Activated naive CD4-positive, alpha-beta T cell (primary cell): ENCODE data around the gene TNNT1.

Source experiments
- DNase-seq, 4 experiments: peaks; one replicate each; lab custom pipeline; 2025; lab: John Stamatoyannopoulos, UW

The TNNT1 gene

DNA sequence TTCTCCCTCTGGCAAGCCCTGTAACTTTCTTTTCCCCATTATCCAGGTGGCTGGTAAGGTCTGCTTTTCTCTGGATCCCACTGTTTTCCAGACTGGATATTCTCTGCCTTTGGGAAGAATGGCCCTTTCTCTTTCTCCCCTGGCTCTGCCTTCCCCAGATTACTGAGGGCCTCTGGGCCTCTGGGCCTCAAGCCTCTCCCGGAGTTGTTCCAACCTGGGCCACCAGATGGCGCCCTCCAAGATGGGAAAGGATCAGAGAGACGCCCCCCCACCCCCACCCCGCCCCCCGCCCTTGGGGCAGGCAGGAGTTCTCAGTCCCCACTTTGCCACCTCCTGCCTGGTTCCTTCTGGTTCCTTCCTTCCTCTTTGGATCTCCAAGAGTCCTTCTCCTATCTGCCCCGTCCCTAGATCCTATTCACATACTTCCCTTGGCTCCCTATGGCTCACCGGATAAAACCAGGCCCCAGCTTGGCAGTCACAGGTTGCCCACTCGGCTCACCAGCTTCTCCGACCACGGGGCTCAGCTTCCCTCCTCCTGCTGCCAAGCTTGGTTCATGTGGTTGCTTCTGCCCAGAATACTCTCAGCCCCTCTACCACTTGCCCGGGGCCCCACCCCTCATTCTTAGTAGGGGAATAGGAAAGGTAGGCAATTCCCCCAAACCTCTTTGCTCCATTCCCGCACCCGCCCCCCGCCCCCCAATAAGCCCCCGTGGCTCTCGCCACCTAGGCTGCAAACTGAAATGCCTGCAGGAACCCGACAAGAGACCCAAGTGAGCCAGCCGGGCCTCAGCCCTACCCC, 60.3 kb downstream of the TNNT1 start:
- peak; percentile 63 to 83 (median 75) for DNase-seq

DNA sequence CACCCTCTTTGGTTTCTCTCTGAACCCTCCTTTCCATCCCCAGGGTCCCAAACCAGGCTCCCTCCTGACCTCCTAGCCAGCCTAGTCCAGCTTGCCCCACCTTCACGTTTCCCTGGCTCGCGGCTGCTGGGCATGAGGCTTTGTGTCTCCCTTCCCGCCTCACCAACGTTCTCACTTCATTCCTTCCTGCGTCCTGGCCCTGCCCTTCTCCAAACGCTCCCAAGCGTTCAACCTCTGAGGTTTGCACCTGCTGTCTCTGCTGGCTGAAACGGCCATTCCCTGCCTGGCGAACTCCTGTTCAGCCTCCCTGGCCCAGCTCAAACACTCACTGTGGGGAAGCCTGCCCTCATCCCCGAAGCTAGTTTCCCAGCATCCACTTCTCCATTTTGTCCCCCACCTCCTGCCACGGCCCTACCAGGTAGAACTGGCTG, 61.0 kb downstream of the TNNT1 start:
- DNase-seq, result no peak

DNA sequence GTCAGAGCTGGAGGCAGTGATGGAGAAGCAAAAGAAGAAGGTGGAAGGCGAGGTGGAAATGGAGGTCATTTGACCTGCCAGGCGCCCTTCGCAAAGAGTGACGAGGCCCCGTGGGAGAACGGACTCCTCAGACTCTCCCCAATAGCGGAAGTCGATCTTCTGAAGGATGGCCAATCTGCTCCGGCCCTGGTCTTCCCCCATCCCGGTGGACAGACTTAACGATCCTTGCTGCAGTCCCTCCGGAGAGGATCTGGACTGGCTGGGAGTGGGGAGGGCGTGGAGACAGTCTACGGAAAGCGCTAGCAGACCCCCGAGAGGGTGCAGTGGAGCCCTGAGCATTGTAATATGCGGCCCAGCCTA, 61.5 kb downstream of the TNNT1 start:
- DNase-seq, result no peak

DNA sequence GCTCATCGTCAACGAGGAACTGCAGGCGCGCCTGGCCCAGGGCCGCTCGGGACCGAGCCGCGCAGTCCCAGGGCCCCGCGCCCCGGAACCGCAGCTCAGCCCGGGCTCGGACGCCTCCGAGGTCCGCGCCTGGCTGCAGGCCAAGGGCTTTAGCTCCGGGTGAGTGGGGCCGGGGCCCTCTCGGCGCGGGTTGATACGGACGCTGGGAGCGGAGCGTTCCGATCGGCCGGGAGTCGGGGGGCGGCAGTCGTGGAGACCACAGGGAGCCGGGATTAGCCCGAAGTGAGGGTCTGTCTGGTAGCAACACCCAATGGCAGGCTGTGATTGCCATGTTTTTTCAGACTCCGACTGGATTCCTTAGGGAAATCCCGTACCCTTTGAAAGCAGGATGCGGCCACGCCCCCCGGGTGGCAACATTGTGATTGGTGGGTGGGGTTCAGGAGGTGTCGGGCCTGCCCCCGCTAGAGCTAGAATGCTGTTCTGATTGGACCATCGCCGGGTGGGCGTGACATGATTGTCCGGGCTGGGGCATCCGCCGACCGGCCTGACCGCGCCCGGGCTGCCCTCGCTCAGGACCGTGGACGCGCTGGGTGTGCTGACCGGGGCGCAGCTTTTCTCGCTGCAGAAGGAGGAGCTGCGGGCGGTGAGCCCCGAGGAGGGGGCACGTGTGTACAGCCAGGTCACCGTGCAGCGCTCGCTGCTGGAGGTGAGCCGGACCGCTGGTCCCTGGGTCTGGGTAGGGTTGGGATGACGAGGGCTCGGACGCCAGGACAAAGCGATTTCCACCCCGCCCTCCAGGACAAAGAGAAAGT, 62.1 kb downstream of the TNNT1 start:
- peak in 2 of 4 experiments; percentile 9 to 17 for DNase-seq

DNA sequence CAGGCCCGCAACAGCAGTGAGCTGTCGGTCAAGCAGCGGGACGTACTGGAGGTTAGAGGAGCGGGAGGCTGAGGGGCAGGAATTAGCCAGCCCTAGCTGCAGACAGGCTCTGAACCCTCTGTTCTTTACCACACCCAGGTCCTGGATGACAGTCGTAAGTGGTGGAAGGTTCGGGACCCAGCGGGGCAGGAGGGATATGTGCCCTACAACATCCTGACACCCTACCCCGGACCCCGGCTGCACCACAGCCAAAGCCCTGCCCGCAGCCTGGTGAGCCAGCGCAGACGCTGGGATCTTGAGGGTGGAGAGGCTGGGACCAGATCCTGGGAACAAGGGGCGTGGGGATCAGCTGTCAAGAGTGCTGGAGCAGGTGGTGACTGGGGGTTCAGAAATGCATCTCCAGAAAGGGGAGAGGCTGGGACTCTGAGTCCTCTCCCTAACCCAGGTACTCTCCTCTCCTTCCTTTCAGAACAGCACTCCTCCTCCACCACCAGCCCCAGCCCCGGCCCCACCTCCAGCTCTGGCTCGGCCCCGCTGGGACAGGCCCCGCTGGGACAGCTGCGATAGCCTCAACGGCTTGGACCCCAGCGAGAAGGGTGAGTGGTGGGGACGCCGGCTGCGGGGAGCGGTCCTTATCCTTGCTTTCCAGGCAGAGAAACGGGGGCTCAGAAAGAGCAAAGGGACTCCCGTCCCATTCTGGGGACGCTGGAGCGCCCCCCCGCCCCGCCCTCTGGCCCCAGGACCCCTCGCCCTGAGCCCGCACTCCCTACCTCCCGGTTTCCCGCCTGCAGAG, 62.9 kb downstream of the TNNT1 start:
- DNase-seq, result no peak

DNA sequence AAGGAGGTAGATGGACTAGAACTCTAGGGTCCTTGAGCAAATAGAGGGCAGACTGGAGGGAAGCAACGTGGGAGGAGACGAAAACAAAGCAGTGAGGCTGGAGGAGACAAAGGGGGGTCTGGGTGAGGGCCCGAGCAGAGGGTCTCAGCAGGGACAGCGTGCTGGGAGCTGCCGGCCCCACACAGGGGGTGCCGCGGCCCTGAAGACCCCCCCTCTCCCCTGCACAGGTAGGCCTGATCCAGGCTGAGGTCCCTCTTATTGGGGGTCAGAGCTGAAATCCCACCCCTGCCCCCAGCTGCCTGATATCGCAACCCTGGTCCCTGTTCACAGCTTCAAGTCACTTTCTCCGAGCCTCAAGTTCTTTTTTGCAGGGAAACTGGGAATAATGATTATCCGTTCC, 64.6 kb downstream of the TNNT1 start:
- DNase-seq, result no peak

DNA sequence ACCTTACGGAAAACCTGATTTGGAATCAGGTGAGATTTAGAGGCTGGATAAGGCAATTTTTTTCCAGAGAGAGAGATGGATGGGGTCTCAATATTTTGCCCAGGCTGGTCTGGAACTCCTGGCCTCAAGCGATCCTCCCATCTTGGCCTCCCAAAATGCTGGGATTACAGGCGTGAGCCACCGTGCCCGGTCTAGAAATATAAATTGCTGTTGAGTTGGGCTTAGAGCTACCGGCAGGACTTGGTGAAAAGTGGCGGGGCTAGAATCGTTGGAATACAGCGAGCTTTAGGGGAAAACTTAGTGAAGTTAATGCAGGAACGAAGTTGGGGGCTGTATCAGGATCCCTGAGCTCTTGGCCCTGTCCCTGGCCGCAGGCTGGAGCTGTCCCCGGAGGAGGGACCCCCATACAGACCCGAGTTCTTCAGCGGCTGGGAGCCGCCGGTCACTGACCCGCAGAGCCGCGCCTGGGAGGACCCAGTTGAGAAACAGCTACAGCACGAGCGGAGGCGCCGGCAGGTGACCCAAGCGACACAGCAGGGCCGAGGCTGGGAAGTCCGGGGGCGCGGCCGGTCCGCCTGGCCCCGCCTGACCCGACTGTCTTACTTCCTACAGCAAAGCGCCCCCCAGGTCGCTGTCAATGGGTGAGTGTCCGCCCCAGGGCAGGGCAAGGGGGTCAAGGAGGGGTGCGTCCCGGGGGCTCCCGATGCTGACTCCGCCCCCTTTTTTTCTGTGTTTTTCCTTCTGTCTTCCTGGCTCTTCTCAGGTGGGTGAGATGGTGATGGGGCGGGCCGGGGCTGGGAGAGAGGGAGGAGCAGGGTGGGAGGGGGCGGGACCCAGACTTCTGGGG, 65.8 kb downstream of the TNNT1 start:
- no peak for DNase-seq
